Ishikawa (cell line): ENCODE data around the gene CCDC138.

ENCODE experiments used
- CEBPB ChIP-seq: IDR thresholded peaks from 2 replicates; pipeline ENCODE4 v1.6.1; 2012
- CREB1 ChIP-seq: IDR thresholded peaks from 2 replicates; pipeline ENCODE4 v1.6.1; 2012; ENCODE audit warnings: low read depth
- EGR1 ChIP-seq: IDR thresholded peaks from 2 replicates; pipeline ENCODE4 v1.6.1; 2012
- EP300 ChIP-seq: IDR thresholded peaks from 2 replicates; pipeline ENCODE4 v1.6.1; 2012; ENCODE audit warnings: borderline replicate concordance
- FOXM1 ChIP-seq: IDR thresholded peaks from 2 replicates; pipeline ENCODE4 v1.6.1; 2012; ENCODE audit warnings: low read depth, borderline replicate concordance
- NFIC ChIP-seq: IDR thresholded peaks from 2 replicates; pipeline ENCODE4 v1.6.1; 2012
- RAD21 ChIP-seq: IDR thresholded peaks from 2 replicates; pipeline ENCODE4 v1.6.1; 2012; ENCODE audit warnings: low read depth
- TAF1 ChIP-seq: IDR thresholded peaks from 2 replicates; pipeline ENCODE4 v1.6.1; 2012; ENCODE audit warnings: low read depth, mild to moderate bottlenecking
- TCF12 ChIP-seq: IDR thresholded peaks from 2 replicates; pipeline ENCODE4 v1.6.1; 2012; ENCODE audit warnings: low read depth
- TEAD4 ChIP-seq: IDR thresholded peaks from 2 replicates; pipeline ENCODE4 v1.6.1; 2012
- YY1 ChIP-seq: IDR thresholded peaks from 2 replicates; pipeline ENCODE4 v1.6.1; 2012; ENCODE audit warnings: low read depth
- ZBTB7A ChIP-seq: IDR thresholded peaks from 2 replicates; pipeline ENCODE4 v1.6.1; 2012; ENCODE audit warnings: low read depth
- TF ChIP-seq, protein P1 (sequence below): IDR thresholded peaks from 2 replicates; pipeline ENCODE4 v1.6.1; 2012
- TF ChIP-seq, protein P2 (sequence below): IDR thresholded peaks from 2 replicates; pipeline ENCODE4 v1.6.1; 2012; ENCODE audit warnings: low read depth, mild to moderate bottlenecking
- TF ChIP-seq, protein P3 (sequence below): IDR thresholded peaks from 2 replicates; pipeline ENCODE4 v1.6.1; 2012

The CCDC138 gene

DNA sequence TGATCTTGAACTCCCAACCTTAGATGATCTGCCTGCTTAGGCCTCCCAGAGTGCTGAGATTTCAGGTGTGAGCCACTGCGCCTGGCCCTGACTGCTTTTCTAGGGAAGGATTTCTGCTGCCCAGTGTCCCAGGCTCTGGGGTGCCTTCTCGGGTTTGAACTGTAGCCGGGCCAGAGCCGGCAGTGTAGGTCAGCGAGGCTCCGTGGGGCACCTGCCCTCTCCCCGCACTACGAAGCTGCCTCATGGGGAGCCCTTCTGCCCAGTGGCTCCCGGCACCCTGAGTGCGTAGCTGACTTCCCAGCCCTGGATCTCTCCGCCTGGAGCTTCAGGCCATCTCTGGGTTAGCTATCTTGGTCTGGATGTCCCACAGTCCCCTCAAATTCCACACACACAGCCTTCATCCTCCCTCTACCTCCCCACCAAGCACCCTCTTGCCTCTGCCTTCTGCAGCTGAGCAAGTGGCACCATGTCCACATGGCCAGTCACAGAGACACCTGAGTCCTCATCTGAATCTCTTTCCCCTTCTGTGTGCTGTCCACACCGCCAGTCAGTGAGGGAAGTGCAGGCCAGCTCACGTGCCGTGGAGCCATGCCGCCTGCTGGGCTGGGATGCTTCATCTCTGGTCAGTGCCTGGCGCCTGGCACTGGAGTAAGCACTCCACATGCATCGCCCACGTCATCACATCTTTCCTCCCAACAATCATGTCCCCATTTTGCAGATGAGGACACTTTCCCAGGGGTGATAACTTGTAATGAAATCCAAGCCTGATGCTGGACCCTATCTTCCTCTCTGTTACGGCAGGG, 133.2 kb downstream of the CCDC138 start:
- TF ChIP-seq EP300 = no peak
- TF ChIP-seq CEBPB = no peak
- TF ChIP-seq TCF12 = no peak
- no peak for TF ChIP-seq CREB1
- TF ChIP-seq RAD21 = no peak
- TF ChIP-seq NFIC = no peak
- TF ChIP-seq, protein P1, sequence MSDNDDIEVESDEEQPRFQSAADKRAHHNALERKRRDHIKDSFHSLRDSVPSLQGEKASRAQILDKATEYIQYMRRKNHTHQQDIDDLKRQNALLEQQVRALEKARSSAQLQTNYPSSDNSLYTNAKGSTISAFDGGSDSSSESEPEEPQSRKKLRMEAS = no peak
- no peak for TF ChIP-seq FOXM1

DNA sequence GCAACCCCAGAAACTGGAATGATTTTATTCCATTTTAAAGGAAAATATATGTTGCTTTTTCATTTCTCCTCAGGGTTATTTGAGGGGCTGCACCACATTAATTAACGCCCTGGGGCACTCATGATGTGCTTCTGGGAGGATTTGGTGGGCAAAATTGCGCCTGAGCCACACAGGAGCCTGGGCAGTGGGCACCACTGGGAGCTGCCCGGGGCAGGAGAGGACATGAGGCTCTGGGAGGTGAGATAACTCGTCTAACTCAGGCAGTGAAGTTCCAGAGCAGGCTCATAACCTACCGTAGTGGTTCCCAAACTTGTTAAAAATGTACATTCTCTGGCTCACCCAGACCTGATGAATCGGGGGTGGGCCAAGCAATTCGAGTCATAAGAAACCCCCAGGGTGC, 134.1 kb downstream of the CCDC138 start:
- TF ChIP-seq CREB1 = no peak
- no peak for TF ChIP-seq EP300
- TF ChIP-seq NFIC = no peak
- TF ChIP-seq, protein P2, sequence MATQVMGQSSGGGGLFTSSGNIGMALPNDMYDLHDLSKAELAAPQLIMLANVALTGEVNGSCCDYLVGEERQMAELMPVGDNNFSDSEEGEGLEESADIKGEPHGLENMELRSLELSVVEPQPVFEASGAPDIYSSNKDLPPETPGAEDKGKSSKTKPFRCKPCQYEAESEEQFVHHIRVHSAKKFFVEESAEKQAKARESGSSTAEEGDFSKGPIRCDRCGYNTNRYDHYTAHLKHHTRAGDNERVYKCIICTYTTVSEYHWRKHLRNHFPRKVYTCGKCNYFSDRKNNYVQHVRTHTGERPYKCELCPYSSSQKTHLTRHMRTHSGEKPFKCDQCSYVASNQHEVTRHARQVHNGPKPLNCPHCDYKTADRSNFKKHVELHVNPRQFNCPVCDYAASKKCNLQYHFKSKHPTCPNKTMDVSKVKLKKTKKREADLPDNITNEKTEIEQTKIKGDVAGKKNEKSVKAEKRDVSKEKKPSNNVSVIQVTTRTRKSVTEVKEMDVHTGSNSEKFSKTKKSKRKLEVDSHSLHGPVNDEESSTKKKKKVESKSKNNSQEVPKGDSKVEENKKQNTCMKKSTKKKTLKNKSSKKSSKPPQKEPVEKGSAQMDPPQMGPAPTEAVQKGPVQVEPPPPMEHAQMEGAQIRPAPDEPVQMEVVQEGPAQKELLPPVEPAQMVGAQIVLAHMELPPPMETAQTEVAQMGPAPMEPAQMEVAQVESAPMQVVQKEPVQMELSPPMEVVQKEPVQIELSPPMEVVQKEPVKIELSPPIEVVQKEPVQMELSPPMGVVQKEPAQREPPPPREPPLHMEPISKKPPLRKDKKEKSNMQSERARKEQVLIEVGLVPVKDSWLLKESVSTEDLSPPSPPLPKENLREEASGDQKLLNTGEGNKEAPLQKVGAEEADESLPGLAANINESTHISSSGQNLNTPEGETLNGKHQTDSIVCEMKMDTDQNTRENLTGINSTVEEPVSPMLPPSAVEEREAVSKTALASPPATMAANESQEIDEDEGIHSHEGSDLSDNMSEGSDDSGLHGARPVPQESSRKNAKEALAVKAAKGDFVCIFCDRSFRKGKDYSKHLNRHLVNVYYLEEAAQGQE = no peak
- TF ChIP-seq FOXM1 = no peak
- TF ChIP-seq ZBTB7A = no peak
- TF ChIP-seq, protein P3, sequence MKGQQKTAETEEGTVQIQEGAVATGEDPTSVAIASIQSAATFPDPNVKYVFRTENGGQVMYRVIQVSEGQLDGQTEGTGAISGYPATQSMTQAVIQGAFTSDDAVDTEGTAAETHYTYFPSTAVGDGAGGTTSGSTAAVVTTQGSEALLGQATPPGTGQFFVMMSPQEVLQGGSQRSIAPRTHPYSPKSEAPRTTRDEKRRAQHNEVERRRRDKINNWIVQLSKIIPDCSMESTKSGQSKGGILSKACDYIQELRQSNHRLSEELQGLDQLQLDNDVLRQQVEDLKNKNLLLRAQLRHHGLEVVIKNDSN = no peak

DNA sequence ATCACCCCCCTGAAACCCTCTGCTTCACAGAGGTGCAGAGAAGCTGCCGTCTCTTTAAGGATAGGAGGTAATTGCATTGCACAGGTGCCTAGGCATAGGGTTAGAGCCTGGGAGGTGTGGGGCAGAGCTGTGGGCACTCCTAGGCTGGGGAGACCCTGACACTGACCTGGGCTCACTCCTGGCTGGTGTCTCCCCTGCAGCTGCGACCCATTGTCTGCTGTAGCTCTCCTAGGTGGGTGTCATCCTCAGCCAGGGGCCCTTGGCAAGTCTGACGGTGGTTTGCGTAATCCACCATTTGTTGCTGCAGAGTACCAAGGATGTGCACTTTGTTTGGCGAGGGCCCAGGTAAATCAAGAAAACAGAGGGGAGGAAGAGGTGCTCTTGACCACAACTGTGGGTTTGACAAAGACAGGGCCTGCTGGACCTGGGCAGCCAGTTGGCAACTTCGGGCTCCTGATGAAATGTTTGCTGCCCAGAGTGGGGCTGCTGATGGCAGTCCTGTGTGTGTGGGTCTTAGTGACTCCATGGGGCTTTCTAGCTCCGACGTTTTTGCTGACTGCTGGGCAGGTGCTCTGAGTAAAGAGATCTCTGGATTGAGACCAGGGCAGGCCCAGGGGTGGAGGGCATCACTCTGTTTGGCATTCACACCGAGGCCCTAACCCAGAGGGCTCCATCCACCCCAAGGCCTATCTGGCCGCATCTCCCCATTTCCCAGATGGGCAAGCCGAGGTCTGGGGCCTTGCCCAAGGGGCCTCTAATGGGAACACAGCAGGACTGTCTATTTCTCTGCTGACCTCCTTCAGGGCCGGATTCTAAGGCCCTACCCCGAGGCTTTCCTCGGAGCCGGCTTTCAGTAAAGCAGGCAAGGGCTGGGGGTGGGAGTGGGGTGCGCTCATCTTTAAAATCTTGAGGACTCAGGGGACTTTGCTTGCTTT, 134.8 kb downstream of the CCDC138 start:
- TF ChIP-seq EGR1 (no peak), NFIC (no peak), EP300 (no peak), YY1 (no peak), TEAD4 (no peak), CREB1 (no peak), ZBTB7A (no peak), RAD21 (no peak)
- TF ChIP-seq, protein P2 = no peak
- TF ChIP-seq, protein P1 = no peak
- TF ChIP-seq, protein P3 = no peak

DNA sequence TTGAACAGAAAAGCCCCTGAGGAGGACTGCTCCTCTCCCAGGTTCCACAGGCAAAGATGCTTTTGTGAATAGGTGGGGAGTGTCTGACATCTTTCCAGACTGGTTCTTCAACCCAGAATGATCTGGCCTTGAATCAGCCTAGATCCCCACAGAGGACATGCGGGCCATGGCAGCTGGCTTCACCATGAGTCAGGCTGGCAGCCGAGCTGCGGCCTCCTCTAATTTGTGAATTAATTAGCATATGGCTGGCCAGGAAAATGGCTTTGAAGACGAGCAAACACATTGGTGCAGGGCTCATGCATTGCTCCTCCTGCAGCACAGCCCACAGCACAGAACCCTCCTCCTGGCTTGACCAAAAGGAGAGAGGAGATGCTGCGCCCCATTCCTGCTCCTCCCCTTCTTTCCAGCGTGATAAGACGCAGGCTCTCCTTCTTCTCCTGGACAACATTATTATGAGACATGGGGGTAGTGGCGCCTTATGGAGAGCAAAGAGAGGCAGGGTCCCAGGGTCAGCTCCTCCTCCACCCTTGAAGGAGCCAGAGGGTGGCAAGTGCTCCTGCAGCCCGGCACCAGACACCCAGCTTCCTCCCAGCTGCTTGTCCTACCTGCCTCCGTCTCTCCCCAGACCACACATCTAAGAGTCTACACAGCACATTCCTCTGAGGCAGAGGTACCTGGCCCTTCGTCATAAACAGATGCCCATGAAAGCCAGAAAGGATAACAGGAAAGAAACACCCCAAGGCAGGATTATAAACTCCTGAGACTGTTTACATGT, 135.8 kb downstream of the CCDC138 start:
- TF ChIP-seq, protein P2 = no peak
- TF ChIP-seq NFIC (no peak), EP300 (no peak), TEAD4 (no peak), ZBTB7A (no peak), EGR1 (no peak), CEBPB (no peak), YY1 (no peak), FOXM1 (no peak), RAD21 (no peak), CREB1 (no peak), TAF1 (no peak), TCF12 (no peak)
- TF ChIP-seq, protein P3 = no peak
- TF ChIP-seq, protein P1 = no peak
